Loucy (cell line): ENCODE data around the gene SLC2A5.

ENCODE experiments used
- CTCF ChIP-seq: fragments of 200-600 bp; sonication (generic); conservative IDR thresholded peaks from 2 replicates; pipeline ENCODE4 v1.5.1; 2014; ENCODE audit warnings: mild to moderate bottlenecking, antibody characterized with exemption, low read length
- EZH2phosphoT487 ChIP-seq: fragments of 200-600 bp; IDR thresholded peaks from 2 replicates; pipeline ENCODE4 v1.6.1; 2018; ENCODE audit warnings: antibody characterized with exemption, mild to moderate bottlenecking, moderate library complexity, borderline replicate concordance

- TF ChIP-seq CTCF (no peak), EZH2phosphoT487 (no peak)
Measured at GRCh38 chr1:9078752-9079500, 9.5 kb upstream of the SLC2A5 start.
